HG03520 (cell line): ENCODE data around the gene SLC7A6OS.

ENCODE experiments used
- ATAC-seq: cut with Tn5 transposase; IDR thresholded peaks from one replicate; pipeline ENCODE4 v1.9.1; 2021; ENCODE audit warnings: mild to moderate bottlenecking, moderate library complexity; ENCODE audit not compliant: unreplicated experiment

The SLC7A6OS gene

DNA sequence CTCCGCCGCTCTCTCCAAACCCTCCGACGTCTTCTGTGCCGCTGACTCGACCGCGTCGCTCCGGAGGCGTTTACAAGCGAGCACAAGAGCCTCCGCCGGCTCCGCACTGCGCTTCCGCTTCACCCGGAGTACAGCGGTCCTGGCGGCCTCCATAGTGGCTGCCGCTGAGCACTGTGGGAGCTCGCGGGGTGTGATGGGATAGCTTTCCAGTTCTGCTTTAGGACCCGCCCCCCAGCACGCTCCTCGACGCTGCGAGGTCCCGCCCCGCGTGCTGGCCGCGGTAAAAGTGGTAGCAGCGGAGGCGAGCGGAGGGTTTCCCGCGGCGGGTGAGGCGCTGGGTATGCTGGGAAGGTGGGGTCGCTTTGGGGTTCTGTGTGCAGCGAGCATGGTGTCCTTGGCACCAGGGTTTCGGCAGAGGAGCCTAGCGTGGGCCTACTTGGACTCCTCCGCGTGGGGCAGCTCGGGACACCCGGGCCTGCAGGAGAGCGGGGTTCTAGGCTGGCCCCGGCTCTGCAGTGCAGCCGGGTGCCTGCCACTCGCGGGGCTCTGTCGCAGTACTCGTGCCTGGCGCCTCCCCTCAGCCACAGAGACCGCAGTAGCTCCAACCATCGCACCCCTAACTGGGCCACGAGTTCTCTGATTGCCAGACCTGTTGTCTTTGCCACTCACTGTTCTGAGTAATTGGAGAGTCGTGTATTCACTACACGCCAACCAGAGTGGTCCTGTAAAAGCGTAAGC, at the start of gene SLC7A6OS, which contains the start of gene PRMT7:
Gene SLC7A6OS, minus strand, starts transcription at position 173 of the 738 bp plus-strand sequence. Its CDS starts 20 bp downstream, at position 153.
Gene PRMT7, plus strand, starts transcription at position 246 of the 738 bp plus-strand sequence. CDS start 4,961 bp downstream, outside the sequence.
- ATAC-seq, result peak; percentile 96

DNA sequence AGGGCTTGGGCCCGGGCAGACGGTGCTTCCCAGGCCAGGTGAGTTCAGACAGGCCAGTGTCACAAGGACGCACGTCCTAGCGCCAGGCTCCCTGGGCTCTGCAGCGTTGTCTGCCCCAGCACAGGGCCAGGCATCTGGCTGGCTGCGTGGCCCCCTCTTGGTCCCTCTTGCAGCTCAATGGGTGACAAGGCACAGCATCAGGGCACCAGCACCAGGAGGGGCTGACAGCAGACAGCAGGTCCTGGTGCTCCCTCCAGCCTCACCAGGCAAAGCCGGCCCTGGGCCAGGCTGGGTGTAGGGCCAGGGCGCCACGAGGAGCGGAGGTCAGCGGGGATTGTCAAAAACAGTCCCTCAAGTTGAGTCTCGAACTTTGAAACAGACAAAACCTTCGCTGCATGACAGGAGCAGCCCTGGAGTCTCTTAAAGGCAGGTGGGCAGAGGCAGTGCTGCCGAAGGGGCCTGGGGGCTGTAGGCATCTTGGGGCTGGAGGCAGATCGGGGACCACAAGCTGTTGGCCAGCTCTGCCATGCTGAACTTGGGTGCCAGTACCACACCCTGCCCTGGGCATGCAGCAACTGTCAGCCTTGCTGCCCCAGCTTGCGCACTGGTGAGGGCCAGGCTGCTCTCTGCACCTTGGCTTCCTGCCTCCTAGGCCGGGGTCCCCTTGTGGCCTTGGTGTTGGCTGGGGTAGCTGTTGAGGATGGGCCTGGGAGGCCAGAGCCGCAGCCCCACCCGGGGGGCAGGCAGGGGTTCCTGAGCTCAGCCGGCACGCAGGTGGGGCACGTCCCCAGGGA, 48.8 kb upstream of the SLC7A6OS start:
- ATAC-seq, result no peak

DNA sequence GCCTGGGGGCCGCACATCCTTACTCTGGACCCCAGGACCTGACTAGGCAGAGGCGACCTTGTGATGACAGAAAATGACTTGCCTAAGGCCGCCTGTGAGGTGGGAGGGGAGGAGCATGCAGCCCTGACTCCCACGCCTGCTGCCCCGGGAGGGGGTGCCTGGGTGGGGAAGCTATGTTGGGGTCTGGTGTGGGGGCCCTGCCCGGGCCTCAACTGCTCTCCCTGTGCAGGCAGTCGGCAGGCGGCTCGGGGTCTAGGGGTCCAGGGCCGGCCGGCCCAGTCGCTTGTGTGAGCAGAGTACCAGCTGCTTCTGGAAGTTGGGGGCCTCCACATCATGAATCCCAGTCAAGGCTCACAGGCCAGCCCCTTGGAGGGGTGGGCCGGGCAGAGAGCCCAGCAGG, 48.2 kb upstream of the SLC7A6OS start:
- no peak for ATAC-seq

DNA sequence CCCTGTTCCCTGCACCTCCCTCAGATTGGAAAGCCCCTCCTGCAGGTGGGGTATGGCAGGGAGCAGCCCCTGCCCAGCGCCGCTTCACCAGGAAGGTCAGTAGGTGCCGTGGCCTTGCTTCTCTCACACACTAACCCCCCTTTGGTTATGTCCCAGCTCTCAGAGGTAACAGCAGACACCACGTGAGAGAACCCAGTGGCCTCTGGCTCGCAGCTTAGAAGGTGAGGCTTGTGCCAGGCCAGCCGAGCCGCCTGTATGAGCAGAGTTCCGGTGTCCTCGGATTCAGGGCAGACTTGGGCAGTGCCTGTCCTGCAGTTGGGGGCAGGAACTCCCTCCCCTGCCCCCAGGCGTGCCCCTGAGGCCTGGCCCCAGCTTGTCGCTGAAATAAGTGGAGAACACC, 47.2 kb upstream of the SLC7A6OS start:
- no peak for ATAC-seq

DNA sequence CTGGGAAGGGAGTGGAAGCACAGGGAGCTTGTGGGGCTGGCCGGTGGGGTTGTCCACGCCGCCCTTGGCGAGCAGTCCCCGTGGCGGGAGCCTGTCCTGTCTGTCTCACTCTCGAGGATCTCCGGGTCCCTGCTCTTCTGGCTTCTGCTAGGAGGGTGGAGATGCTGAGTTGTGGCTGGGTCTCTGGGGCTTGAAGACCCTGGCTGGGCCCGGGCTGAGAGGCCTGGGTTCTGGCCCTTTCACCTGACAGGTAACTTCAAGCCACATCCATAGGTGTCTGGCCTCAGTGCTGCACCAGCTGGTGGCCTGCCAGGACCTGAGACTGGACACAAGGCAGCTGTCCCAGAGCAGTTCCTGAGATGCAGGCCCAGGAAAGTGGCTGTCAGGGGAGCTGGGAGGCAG, 46.8 kb upstream of the SLC7A6OS start:
- ATAC-seq, result no peak

DNA sequence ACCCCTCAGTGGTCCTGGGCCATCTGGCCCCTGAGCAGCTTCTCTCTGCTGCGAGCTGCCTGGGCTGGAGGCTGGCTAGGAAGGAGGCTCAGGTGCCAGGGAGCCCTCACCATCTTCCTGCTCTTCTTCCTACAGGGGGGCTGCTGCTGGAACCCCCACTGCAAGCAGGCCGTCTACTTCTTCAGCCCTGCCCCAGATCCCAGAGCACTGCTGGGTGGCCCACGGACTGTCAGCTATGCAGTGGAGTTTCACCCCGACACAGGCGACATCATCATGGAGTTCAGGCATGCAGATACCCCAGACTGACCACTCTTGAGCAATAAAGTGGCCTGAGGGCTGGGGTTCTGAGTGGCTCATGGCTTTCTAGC, 46.2 kb upstream of the SLC7A6OS start:
- peak; percentile 4 for ATAC-seq

DNA sequence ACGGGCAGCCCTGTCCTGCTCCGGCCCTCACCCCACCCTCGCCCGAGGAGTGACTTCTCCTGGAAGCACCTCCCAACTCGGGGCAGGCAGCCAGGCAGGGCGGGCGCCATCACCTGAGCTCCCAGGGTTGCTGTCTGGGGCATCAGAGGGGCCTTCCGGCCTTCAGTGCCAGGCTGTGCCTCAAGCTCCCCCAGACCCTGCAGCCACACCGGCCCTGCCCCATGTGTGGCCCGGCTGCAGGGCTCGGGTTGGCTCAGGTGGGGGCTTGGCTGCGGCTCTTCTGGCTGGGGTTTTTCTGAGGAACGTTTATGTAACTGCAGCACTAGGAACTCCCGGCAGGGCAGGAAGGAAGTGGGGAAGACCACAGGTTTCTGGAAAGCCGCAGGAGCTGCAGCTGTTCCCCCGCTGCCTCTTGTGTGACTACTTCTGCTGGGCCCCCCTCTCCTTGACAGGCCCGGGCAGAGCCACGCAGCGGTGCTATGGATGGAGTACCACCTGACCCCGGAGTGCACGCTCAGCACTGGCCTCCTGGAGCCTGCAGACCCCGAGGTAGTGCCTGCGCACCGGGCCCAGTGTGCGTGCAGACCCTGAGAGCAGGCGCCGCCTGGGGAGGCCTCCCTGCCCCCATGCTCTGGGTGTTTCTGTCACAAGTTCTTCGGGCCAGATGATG, 45.6 kb upstream of the SLC7A6OS start:
- peak; percentile 66 for ATAC-seq

DNA sequence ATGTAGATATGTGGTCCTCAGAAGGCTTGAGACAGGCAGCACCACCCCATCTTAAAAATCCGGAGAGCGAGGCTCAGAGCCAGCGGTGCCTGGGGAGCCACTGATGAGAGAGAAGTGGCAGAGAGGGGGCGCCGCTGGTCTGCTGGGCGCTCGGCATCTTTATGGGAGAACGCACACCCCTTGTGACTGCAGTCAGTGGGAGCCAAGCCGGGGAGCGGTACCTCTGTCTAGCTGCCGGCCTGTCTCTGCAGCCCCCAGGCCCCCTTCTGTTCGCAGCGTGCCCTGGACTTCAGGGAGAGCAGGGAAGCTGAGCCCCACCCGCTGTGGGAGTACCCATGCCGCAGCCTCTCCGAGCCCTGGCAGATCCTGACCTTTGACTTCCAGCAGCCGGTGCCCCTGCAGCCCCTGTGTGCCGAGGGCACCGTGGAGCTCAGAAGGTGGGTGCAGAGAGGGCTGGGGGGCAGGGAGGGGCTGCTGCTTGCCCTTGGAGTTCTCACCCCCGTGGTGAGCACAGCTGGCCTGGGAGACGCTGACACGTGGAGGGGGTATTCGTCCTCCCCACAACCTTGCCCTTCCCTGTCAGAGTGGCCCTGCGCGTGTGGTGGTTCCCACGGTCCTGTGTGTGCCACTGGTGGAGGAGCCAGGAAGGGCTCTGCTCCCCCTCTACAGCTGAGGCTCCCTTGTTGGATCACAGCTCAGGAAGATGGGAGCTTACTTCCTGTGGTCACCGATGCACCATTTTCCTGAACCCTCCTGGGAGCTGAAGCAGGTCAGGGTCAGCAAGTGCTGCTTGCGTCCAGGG, 44.9 kb upstream of the SLC7A6OS start:
- ATAC-seq, result peak; percentile 4

DNA sequence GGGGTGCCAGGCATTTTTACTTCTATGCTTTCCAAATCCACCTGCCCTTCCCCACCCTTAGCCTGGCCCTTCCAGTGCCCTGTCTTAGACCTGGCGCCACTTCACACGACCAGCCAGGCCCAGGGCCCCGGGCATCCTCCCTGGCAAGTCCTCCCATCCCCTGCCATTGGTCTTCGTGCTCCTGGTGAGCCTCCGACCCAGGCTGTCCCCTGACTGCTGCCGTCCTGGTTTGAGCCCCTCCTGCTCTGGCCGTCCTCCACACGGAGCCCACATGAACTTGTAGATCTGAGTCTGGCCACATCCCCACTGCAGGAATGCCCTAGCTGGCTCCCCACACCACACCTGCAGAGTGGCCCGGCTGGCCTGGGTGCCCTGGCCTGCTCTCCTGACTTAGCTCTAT, 44.1 kb upstream of the SLC7A6OS start:
- ATAC-seq, result no peak

DNA sequence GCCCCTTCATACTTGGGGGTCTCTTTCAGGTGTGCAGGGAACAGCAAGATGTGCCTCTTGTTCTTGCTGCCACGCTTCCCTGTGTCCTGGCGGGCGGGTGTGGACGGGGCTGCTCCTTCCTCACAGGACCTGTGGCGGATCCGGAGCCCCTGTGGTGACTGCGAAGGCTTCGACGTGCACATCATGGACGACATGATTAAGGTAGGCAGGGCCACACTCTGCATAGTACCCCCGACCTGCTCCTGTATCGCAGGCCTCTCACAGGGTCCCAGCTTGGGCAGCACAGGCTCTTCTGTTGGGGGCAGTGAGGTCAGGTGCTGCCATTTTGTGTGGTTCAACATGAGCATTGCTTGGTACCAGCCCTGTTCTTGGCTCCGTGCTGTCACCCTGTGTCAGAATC, 42.6 kb upstream of the SLC7A6OS start:
- no peak for ATAC-seq

DNA sequence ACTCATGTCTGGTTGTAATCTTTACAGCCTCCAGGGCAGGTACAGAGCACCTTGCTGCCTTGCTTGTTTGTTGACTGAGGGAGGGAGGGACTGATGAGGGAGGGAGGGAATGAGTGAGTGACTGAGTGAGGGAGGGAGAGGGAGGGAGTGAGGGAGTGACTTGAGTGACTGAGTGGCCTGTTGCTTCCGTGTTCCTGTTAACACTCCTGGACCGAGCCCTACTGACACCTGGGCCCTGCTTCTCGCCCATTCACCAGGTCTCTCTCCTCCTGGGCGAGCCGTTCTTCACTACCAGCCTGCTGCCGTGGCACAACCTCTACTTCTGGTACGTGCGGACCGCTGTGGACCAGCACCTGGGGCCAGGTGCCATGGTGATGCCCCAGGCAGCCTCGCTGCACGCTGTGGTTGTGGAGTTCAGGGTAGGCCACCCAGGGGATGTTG, 41.3 kb upstream of the SLC7A6OS start:
- no peak for ATAC-seq

DNA sequence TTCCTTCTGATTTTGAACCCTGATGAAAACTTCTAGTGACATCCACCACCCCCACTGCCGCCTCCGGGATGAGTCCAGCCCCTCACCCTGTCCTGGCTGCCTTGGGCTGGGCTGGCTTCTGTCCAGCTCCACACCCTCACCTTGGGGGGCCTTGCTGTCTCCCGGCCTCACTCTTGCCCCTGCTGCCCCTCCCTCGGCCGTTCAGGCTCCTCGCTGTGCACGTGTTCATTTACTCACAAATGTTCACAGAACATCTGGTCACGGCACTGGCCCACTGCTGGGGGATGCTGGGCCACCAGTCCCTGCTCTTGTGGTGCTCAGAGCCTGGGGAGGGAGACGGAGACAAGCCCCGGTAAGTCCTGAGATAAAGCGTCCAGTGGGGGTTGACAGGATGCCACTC, 40.7 kb upstream of the SLC7A6OS start:
- ATAC-seq, result no peak

DNA sequence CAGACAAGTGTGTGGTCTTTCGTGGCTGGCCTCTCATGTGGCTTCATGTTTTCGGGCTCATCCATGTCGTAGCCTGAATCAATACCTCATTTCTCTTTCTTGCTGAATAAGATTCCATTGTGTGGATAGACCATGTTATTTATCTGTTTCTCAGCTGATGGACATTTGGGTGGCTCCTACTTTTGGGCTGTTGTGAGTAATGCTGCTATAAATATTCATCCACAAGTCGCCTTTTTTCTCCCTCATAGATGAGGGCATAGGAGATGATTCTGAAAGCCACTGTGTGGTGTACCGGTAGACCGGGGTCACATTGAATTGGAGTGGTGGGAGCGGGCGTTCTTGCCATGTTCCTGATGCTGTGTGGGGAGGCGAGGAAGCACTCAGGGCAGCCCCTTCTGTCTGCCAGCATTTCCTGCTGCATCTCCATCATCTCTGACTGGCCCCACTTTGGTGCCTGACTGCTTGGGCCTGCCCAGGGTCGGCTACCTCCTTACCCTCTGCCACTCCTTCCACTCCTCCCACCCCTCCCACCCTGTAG, 40.1 kb upstream of the SLC7A6OS start:
- ATAC-seq, result no peak

DNA sequence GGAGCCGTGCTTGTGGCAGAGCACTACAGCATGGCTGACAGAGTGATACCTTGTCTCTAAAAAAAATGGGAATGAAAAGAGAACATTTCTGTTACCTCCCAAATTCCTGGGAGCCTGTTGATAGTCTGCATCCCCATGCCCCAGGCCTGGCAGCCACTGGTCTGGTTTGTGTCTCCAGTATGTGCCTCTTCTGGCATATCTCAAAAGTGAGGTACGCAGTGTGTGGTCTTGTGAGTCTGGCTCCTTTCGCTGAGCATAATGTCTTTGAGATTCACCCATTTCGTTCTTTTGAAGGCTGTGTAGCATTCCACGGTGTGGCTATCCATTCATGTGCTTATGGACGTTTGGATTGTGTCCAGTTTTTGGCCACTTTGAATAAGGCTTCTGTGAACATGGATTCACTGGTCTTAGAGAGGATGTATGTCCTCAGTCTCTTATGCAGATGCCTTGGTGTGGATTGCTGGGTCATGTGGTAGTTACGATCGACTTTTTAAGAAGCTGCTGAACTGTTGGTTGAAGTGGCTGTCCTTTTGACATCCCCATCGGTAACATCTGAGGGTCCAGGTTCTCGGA, 39.2 kb upstream of the SLC7A6OS start:
- ATAC-seq, result no peak

DNA sequence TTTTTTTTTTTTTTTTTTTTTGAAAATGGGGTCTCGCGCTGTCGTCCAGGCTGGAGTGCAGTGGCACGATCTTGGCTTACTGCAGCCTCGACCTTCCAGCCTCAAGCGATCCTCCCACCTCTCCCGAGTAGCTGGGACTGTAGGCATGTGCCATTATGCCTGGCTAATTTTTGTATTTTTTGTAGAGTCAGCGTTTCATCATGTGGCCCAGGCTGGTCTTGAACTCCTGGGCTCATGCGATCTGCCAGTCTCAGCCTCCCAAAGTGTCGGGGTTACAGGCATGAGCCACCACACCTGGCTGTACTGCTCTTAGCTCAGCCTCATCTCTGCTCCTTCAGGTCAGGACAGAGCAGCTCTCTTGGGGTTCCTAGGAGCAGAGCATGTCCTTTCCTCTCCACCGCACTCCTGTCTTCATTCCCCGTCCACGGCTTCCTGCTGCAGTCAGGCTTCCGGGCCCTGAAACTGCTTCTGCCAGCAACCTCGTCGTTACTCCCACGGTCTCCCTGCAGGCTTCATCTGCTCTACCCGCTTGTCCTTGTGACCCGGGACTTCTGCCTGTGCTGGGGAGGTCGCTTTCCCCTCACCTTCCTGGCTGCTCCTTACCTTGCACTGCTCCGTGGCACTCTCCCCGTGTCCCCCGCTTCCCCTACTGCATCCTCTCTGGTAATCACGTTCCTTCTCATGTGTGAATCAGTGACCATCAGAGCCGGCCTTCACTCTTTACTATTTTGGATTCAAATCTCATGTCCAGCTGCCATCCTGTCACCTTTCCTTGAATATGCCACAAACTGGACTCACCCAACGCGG, 38.1 kb upstream of the SLC7A6OS start:
- ATAC-seq, result no peak

DNA sequence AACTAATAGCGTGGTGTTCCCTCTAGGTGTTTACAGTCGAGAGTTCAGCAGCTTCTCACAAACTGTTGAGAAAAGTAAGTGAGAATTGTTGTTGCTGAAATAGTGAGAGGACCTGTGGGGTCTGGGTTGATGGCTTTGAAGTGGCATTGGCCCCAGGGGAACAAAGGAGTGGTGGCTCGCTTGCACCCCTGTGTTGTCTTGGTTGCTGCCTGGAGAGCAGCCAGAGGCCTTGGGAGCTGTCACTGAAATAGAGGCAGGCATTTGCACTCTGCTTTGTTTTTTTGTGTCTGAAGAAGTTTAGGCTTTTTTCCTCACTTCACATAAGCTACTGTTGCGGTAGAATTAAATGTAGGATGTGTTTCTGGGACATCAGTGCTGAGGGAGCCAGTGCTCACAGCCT, 36.9 kb upstream of the SLC7A6OS start:
- no peak for ATAC-seq

DNA sequence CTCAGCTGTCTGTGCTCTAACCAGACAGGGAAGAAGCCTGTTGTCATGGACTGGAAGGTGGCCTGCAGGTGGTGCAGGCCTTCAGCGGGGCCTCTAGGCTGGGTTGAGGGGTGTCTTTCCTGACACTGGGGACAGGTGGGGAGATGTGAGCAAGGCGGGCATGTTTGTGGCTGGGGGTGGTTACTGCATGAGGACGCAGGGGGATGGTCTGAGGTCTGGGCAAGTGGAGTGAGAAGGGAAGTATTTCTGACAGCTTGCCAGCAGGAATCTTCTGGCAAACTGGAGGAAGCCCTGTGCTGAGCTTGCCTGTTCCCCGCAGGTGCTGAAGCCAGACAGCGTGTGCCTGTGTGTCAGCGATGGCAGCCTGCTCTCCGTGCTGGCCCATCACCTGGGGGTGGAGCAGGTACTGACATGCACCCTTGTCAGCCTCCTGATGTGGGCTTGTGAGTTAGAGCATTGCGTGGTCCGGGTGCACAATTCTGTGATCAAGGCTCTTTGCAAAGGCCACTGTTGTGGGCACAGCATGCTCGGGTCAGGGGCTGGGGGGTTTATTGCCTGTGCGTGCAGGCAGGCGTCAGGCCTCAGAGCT, 36.2 kb upstream of the SLC7A6OS start:
- ATAC-seq, result no peak

DNA sequence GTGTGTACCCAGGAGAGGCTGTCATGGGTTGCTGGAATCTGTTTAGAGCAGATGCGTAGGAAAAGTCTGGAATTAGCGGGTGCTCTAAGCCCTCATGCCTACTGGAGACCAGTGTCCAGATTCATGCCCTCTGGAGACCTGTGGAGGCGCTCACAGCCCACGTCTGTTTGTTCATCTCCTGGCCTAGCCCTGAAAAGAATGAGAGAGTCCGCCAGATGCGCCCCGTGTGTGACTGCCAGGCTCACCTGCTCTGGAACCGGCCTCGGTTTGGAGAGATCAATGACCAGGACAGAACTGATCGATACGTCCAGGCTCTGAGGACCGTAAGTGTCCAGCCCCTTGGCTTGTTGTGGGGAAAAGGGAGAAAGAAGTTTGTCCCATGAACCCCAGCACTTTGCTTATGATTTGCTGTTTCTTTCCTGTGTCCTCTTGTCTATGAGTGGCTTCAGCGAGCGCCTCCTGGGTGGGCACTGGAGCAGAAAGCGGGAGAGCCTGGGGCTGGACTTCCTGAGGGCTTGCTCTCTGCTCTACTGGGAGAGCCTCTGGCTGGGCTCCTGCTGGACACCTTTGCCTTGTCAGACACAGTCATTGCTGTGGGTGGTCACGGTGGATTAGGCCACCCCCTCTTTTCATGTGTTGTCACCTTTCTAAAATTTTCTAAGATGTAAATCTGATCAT, 35.4 kb upstream of the SLC7A6OS start:
- ATAC-seq, result no peak
